HUES6 (cell line): ENCODE results near the gene NGRN.
A peak's percentile ranks its signal among the peaks of the same experiment; 100 is the strongest.
"Not testable (repeated sequence)": the region's sequence is repeated elsewhere in the genome, so short reads cannot be mapped to it uniquely, and the experiment has no call there.

Experiments
- H3K27ac ChIP-seq: 2 replicates; pipeline ENCODE4 v1.7.0; 2013; ENCODE audit warnings: low read depth, mild to moderate bottlenecking, low read length, inconsistent platforms
- H3K27me3 ChIP-seq: 2 replicates; pipeline ENCODE4 v1.6.1; 2013; ENCODE audit warnings: low read length; ENCODE audit not compliant: control insufficient read depth, insufficient read depth
- H3K36me3 ChIP-seq: 2 replicates; pipeline ENCODE4 v1.6.1; 2013; ENCODE audit warnings: low read length; ENCODE audit not compliant: control insufficient read depth, insufficient read depth
- H3K4me1 ChIP-seq: 2 replicates; pipeline ENCODE4 v1.6.1; 2013; ENCODE audit warnings: low read length; ENCODE audit not compliant: control insufficient read depth, insufficient read depth
- H3K4me3 ChIP-seq: 2 replicates; pipeline ENCODE4 v1.5.1; 2013; ENCODE audit warnings: low read depth, low read length
- H3K9ac ChIP-seq: one replicate; pipeline ENCODE4 v1.6.1; 2013; ENCODE audit warnings: mild to moderate bottlenecking, low read length
- H3K9me3 ChIP-seq: 2 replicates; pipeline ENCODE4 v1.6.1; 2013; ENCODE audit warnings: low read depth, low read length; ENCODE audit not compliant: control insufficient read depth, insufficient read depth

The NGRN gene

DNA sequence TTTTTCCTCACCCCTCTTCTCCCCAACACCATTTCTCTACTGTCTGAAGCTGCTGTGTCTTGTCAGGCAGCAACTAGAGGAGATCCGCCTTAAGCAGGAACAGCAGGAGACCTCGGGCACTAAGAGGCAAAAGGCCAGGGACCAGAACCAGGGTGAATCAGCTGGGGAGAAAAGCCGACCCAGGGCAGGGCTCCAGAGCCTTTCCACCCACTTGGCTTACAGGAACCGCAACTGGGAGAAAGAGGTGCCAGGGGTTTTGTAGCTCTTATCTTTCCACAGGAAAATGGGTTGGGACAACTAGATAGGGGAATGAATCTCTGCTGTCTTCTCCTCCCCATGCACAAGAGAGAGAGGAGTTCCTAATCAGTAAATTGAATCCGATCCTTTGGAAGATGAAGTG is 3.0 kb upstream of the NGRN start:
- H3K9ac ChIP-seq: no peak overlapping the region
- peaks cover 8% of the 10 kb centered on the region for H3K36me3 ChIP-seq
- no peaks in the 10 kb centered on the region for H3K9me3 ChIP-seq
- H3K4me1 ChIP-seq: peaks cover 7% of the 10 kb centered on the region
- H3K27me3 ChIP-seq: no peaks in the 10 kb centered on the region
- H3K4me3 ChIP-seq: no peak overlapping the region
- H3K27ac ChIP-seq: no peak overlapping the region

DNA sequence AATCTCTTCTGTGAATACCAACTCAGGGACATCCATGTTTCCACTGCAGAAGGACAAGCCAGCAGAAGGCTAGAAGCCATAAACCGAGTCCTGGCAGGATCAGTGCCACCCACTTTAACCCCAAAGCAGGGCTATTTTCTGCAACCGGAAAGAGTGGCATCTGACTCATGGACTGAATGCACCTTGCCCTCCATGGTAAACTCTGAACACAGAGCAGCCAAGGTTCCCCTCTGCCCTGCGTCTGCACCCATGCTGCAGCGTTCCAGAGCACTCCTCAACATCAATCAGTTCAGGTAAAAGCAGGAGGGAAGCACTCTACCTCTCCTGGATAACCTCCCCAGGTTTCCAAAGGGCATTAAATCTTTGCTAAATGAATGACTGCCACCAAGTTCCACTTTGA is 801 bp upstream of the NGRN start:
- Histone ChIP-seq H3K9ac (peak overlapping the region; percentile 79), H3K4me3 (peak overlapping the region; percentile 91), H3K27ac (peak overlapping the region; percentile 71; the same call in 1 of the 2 replicates), H3K4me1 (peaks cover 10% of the 10 kb centered on the region), H3K27me3 (no peaks in the 10 kb centered on the region), H3K9me3 (no peaks in the 10 kb centered on the region), H3K36me3 (peaks cover 18% of the 10 kb centered on the region)

DNA sequence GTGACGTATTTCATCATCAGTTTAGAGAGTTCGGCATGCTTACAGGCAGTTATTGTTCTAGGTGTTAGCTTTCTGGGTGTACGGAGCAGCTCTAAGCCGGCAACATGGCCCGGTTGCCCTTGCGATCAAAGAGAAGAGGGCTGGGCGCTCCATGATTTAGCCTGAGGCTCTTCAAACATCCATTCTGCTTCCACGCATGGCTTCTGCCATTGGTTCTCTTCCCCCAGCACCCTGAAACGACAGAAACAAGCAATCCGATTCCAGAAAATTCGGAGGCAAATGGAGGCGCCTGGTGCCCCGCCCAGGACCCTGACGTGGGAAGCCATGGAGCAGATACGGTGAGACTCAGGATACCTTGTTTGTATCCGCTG is 574 bp downstream of the NGRN start:
- no peaks in the 10 kb centered on the region for H3K9me3 ChIP-seq
- H3K36me3 ChIP-seq: peaks cover 32% of the 10 kb centered on the region
- peak overlapping the region; percentile 91 for H3K4me3 ChIP-seq
- H3K9ac ChIP-seq: peak overlapping the region; percentile 79
- H3K27me3 ChIP-seq: no peaks in the 10 kb centered on the region
- H3K4me1 ChIP-seq: peaks cover 10% of the 10 kb centered on the region
- H3K27ac ChIP-seq: peak overlapping the region; percentile 71

DNA sequence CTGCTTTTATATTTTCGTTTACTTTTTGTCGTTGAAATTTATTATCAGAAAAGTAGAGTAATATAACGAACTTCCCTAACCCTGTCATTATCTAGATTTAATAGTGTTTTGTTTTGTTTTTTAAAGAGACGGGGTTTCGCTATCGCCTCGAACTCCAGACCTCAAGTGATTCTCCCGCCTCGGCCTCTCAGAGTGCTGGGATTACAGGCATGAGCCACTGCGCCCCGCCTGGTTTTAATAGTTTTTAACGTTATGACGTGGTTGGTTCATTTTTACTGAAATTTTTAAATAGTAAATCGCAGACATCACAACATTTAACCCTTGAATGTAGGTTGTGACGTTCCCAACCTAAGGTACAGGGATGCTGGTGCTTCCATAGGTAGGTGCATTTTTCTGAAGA is 1.0 kb downstream of the NGRN start:
- H3K4me3 ChIP-seq: peak overlapping the region; percentile 91
- H3K4me1 ChIP-seq: peaks cover 10% of the 10 kb centered on the region
- H3K27ac ChIP-seq: no peak overlapping the region
- H3K9ac ChIP-seq: peak overlapping the region; percentile 79
- no peaks in the 10 kb centered on the region for H3K27me3 ChIP-seq
- H3K9me3 ChIP-seq: no peaks in the 10 kb centered on the region
- peaks cover 36% of the 10 kb centered on the region for H3K36me3 ChIP-seq

DNA sequence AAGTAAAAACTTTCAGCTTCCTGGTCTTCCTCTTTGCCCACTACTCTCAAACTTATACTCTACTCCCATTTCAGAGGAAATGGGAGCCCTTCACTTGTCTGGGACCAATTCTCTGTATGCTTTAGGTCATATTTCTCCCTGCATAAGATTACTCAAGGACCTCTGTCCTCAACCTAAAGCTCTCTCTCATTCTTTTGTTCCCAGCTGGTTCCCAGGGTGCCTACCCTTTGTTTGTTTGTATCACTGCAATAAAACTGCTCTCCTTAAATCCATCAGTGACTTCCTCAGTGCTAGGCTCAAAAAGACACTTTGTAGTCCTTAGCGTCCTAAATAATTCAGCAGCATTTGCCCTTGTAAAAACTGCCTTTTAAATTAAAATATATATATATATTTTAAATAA is 2.9 kb downstream of the NGRN start:
- H3K27ac ChIP-seq: no peak overlapping the region
- H3K9ac ChIP-seq: peak overlapping the region; percentile 15
- 0 out of 2 replicates have a peak overlapping the region, but pooled peaks have one; percentile 9 for H3K4me3 ChIP-seq
- H3K27me3 ChIP-seq: no peaks in the 10 kb centered on the region
- H3K4me1 ChIP-seq: peaks cover 10% of the 10 kb centered on the region
- H3K9me3 ChIP-seq: no peaks in the 10 kb centered on the region
- H3K36me3 ChIP-seq: peaks cover 56% of the 10 kb centered on the region

DNA sequence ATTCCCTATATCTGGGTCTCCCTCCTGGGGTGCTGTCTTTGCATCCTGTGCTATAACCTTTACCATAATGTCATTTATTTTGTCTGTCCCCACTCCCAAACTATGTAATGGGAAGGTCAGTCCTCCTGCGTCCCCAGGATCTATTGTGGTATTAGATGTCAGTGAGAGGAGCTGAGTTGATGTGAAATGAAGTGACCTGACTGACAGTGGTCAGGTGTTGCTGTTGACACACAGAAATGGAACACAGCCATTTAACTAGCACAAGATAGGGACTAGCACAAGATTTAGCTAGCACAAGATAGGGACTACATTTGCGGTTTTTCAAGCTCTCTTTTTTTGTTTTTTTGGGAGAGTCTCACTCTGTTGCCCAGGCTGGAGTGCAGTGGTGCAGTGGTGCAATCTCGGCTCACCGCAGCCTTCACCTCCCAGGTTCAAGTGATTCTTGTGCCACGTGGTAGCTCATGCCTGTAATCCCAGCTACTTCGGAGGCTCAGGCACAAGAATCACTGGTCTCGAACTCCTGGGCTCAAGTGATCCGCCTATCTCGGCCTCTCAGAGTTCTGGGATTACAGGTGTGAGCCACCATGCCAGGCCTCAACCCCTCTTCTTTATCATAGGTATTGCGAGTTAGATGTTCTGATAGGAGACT is 5.2 kb downstream of the NGRN start:
- Histone ChIP-seq H3K27ac (no peak overlapping the region), H3K36me3 (peaks cover 61% of the 10 kb centered on the region), H3K4me3 (no peak overlapping the region), H3K9ac (no peak overlapping the region), H3K27me3 (no peaks in the 10 kb centered on the region), H3K4me1 (peaks cover 7% of the 10 kb centered on the region), H3K9me3 (no peaks in the 10 kb centered on the region)

DNA sequence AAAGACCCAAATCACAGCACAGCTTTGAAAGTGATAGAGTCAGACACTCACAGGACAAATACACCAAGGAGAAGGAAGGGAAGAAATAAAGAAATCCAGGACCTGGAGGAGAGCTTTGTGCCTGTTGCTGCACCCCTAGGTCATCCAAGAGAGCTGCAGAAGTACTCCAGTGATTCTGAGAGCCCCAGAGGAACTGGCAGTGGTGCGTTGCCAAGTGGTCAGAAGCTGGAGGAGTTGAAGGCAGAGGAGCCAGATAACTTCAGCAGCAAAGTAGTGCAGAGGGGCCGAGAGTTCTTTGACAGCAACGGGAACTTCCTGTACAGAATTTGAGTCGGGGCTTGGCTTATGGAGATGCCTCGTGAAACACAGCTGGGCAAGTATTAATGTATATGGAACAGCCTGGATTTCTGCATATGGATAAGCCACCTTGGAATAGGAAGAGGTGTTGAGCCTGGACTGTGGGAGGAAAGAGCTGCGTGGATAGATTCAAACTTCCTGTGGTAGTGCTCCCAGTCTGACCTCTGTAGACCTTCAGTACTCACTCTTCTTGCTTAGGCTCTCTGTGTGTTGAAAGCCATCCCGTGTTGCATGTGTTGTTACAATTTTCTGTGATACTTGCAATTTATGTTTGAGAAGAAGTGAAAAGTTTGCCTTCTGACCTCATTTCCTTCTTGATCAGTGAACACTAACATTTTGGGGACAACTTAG is 6.1 kb downstream of the NGRN start:
- Histone ChIP-seq H3K9ac (no peak overlapping the region), H3K36me3 (peaks cover 61% of the 10 kb centered on the region), H3K27ac (no peak overlapping the region)

DNA sequence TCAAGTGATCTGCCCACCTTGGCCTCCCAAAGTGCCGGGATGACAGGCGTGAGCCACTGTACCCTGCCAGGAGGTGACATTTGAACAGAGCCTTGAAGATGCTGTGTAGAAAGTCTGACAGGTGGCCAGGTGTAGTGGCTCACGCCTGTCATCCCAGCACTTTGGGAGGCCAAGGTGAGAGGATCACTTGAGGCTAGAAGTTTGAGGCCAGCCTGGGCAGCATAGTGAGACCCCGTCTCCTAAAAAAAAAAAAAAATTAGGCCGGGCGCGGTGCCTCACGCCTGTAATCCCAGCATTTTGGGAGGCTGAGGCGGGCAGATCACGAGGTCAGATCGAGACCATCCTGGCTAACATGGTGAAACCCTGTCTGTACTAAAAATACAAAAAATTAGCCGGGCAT is 13.0 kb downstream of the NGRN start:
- H3K27ac ChIP-seq, H3K9me3 ChIP-seq, H3K4me1 ChIP-seq, H3K36me3 ChIP-seq, H3K27me3 ChIP-seq, H3K4me3 ChIP-seq, H3K9ac ChIP-seq: not testable (repeated sequence)

More for the DNA sequence above, 6.1 kb downstream of the NGRN start:
- Histone ChIP-seq H3K4me1 (peaks cover 7% of the 10 kb centered on the region), H3K9me3 (no peaks in the 10 kb centered on the region), H3K27me3 (no peaks in the 10 kb centered on the region), H3K4me3 (no peak overlapping the region)

DNA sequence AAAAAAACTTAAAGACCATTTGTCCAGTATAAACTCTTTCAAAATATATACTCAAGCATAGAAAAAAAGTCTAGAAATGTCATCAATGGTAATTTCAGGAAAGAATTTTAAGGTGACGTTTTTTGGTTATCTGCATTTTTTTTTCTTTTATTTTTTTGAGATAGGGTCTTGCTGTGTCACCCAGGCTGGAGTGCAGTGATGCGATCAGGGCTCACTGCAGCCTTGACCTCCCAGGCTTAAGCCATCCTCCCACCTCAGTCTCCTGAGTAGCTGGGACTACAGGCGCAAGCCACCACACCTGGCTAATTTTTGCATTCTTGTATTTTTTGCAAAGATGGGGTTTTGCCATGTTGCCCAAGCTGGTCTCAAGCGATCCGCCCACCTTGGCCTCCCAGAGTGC is 15.3 kb downstream of the NGRN start:
- H3K4me1 ChIP-seq, H3K4me3 ChIP-seq, H3K27ac ChIP-seq, H3K36me3 ChIP-seq, H3K27me3 ChIP-seq, H3K9me3 ChIP-seq, H3K9ac ChIP-seq: not testable (repeated sequence)

DNA sequence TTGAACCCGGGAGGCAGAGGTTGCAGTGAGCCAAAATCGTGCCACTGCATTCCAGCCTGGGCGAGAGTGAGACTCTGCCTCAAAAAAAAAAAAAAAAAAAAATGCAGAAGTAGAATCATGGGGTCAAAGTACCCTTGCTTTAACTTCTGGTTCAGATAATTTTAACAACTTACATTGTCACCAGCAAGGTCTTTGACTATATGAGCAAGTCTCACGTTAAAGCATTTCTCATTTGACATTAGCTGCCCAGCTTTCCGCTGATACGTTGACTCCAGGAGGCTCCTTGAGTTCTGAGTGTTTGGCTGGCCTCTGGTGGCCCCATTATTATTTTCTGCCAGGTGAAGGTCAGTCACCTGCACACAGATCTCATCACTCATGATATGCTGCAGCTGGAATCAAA is 16.2 kb downstream of the NGRN start:
- H3K9me3 ChIP-seq, H3K4me1 ChIP-seq, H3K27ac ChIP-seq, H3K9ac ChIP-seq, H3K27me3 ChIP-seq, H3K4me3 ChIP-seq, H3K36me3 ChIP-seq: not testable (repeated sequence)

DNA sequence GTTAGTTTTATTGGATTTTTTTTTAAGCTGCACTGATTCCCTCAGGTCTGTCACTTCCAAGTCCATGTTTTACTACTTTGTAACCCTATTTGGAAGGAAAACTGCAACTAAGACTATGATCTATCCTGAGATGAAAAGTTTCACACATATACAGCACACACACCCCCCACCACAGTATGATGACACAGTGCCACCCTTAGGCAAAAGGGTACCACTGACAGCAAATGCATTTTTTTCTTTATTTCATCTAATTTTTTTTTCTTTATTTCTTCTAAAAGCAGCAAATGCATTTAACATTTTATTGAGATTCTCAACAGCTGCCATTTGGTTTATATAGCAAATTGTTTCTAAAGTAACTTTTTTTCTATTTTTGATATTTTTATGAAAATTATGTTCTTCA is 21.2 kb downstream of the NGRN start:
- H3K9ac ChIP-seq: no peak overlapping the region

More for the DNA sequence above, 21.2 kb downstream of the NGRN start:
- H3K9me3 ChIP-seq: no peaks in the 10 kb centered on the region
- no peaks in the 10 kb centered on the region for H3K27me3 ChIP-seq
- no peaks in the 10 kb centered on the region for H3K36me3 ChIP-seq
- no peak overlapping the region for H3K4me3 ChIP-seq
- H3K27ac ChIP-seq: no peak overlapping the region
- peaks cover 9% of the 10 kb centered on the region; the same call in 1 of the 2 replicates for H3K4me1 ChIP-seq
